HL-60 (cell line): ENCODE data around the gene SYNJ1.

Source experiments
- DNase-seq, 2 experiments: peaks; one replicate each; pipeline ENCODE4 v3.0.0-alpha.2; 2010 to 2020; ENCODE audit warnings: low read depth in 1 of 2, low spot score in 1 of 2
- H3K27ac ChIP-seq: fragments of 250-450 bp; sonication (Bioruptor Pico); replicated peaks from 2 replicates; pipeline ENCODE4 v1.5.1; 2020; ENCODE audit warnings: mild to moderate bottlenecking, moderate library complexity
- H3K27me3 ChIP-seq: fragments of 250-450 bp; sonication (Bioruptor Pico); 2 replicates; pipeline ENCODE4 v1.5.1; 2021; ENCODE audit warnings: mild to moderate bottlenecking, moderate library complexity; ENCODE audit not compliant: insufficient read depth, poor library complexity, severe bottlenecking
- H3K4me3 ChIP-seq: replicated peaks from 2 replicates; pipeline ENCODE4 v1.5.1; 2011; ENCODE audit warnings: mild to moderate bottlenecking, control low read depth, low read length; ENCODE audit not compliant: insufficient read depth
- CTCF ChIP-seq: IDR thresholded peaks from one replicate; pipeline ENCODE4 v1.5.1; 2011; ENCODE audit warnings: low read length, control low read depth, inconsistent platforms; ENCODE audit not compliant: insufficient read depth
- GABPA ChIP-seq: IDR thresholded peaks from 2 replicates; pipeline ENCODE4 v1.6.1; 2012; ENCODE audit warnings: low read depth
- POLR2AphosphoS5 ChIP-seq: IDR thresholded peaks from 2 replicates; pipeline ENCODE4 v1.6.1; 2012; ENCODE audit warnings: low read depth
- REST ChIP-seq: IDR thresholded peaks from 2 replicates; pipeline ENCODE4 v1.6.1; 2012; ENCODE audit warnings: low read depth; ENCODE audit not compliant: insufficient replicate concordance
- SPI1 ChIP-seq: IDR thresholded peaks from 2 replicates; pipeline ENCODE4 v1.6.1; 2012; ENCODE audit warnings: low read depth, mild to moderate bottlenecking, borderline replicate concordance

The SYNJ1 gene

GRCh38 chr21:32580949-32581348 lies 146.9 kb downstream of the SYNJ1 start:
- H3K27ac ChIP-seq: no peak overlapping the region
- DNase-seq: no peak
- H3K4me3 ChIP-seq: no peak overlapping the region
- H3K27me3 ChIP-seq: no peaks in the 10 kb centered on the region
- no peak for TF ChIP-seq CTCF
- no peak for TF ChIP-seq REST
- TF ChIP-seq GABPA: no peak
- TF ChIP-seq SPI1: no peak
- TF ChIP-seq POLR2AphosphoS5: no peak
